HG03139 (cell line): Measurements from ENCODE around the gene DCLK3.

ENCODE experiments used
- ATAC-seq: cut with Tn5 transposase; IDR thresholded peaks from one replicate; pipeline ENCODE4 v1.9.1; 2021; ENCODE audit not compliant: unreplicated experiment

DCLK3 gene

GRCh38 chr3:36709826-36710365 is 54.5 kb downstream of the DCLK3 start:
- no peak for ATAC-seq

- ATAC-seq = no peak
These were observed 55.1 kb downstream of the DCLK3 start for GRCh38 chr3:36709281-36709680.

GRCh38 chr3:36707623-36708409 is 56.5 kb downstream of the DCLK3 start:
- peak; percentile 78 for ATAC-seq

- no peak for ATAC-seq
These were observed 59.3 kb downstream of the DCLK3 start for GRCh38 chr3:36705015-36705414.

GRCh38 chr3:36704280-36704679 is 60.1 kb downstream of the DCLK3 start:
- ATAC-seq = no peak

GRCh38 chr3:36701249-36701572 is 63.1 kb downstream of the DCLK3 start:
- ATAC-seq = no peak

- ATAC-seq = peak; percentile 89
These were observed 63.7 kb downstream of the DCLK3 start for GRCh38 chr3:36700537-36701248.

GRCh38 chr3:36698314-36698713 is 66.0 kb downstream of the DCLK3 start:
- ATAC-seq = no peak

GRCh38 chr3:36697229-36698001 is 66.9 kb downstream of the DCLK3 start:
- no peak for ATAC-seq

GRCh38 chr3:36696799-36697198 is 67.6 kb downstream of the DCLK3 start:
- ATAC-seq = no peak

GRCh38 chr3:36695769-36696137 is 68.6 kb downstream of the DCLK3 start:
- ATAC-seq = no peak

- ATAC-seq = no peak
These were observed 69.1 kb downstream of the DCLK3 start for GRCh38 chr3:36695113-36695768.

- no peak for ATAC-seq
These were observed 70.7 kb downstream of the DCLK3 start for GRCh38 chr3:36693670-36694069.

GRCh38 chr3:36689560-36689959 is 74.8 kb downstream of the DCLK3 start:
- no peak for ATAC-seq

GRCh38 chr3:36688815-36689214 is 75.5 kb downstream of the DCLK3 start:
- no peak for ATAC-seq

- ATAC-seq = no peak
These were observed 77.8 kb downstream of the DCLK3 start for GRCh38 chr3:36686516-36686915.

GRCh38 chr3:36681867-36682266 is 82.5 kb downstream of the DCLK3 start:
- no peak for ATAC-seq

- no peak for ATAC-seq
These were observed 83.4 kb downstream of the DCLK3 start for GRCh38 chr3:36680952-36681351.

GRCh38 chr3:36679384-36680200 is 84.8 kb downstream of the DCLK3 start:
- no peak for ATAC-seq
